Amniotic epithelial cell (primary cell): ENCODE measurements around the gene ITPK1.
A peak's percentile ranks its signal among the peaks of the same experiment; 100 is the strongest.

ENCODE experiments used
- DNase-seq: peaks from one replicate; pipeline ENCODE4 v3.0.0-alpha.2; 2010; ENCODE audit warnings: low read depth

ITPK1 gene

GRCh38 chr14:93103392-93104080 is 12.2 kb downstream of the ITPK1 start:
- DNase-seq = no peak

- no peak for DNase-seq
These were observed 13.6 kb downstream of the ITPK1 start for GRCh38 chr14:93102141-93102540.

GRCh38 chr14:93101181-93101580 is 14.5 kb downstream of the ITPK1 start:
- DNase-seq = no peak

- no peak for DNase-seq
These were observed 15.2 kb downstream of the ITPK1 start for GRCh38 chr14:93100570-93100969.

- no peak for DNase-seq
These were observed 15.6 kb downstream of the ITPK1 start for GRCh38 chr14:93100100-93100499.

GRCh38 chr14:93099643-93100042 is 16.1 kb downstream of the ITPK1 start:
- DNase-seq = no peak

- DNase-seq = no peak
These were observed 16.5 kb downstream of the ITPK1 start for GRCh38 chr14:93099196-93099595.

GRCh38 chr14:93096691-93097322 is 18.9 kb downstream of the ITPK1 start:
- DNase-seq = no peak

- no peak for DNase-seq
These were observed 19.8 kb downstream of the ITPK1 start for GRCh38 chr14:93095742-93096510.

- DNase-seq = no peak
These were observed 21.4 kb downstream of the ITPK1 start for GRCh38 chr14:93094121-93094918.

- no peak for DNase-seq
These were observed 22.8 kb downstream of the ITPK1 start for GRCh38 chr14:93092606-93093556.

GRCh38 chr14:93091666-93092065 is 24.1 kb downstream of the ITPK1 start:
- DNase-seq = no peak

GRCh38 chr14:93090826-93091555 is 24.7 kb downstream of the ITPK1 start:
- DNase-seq = no peak

- DNase-seq = no peak
These were observed 26.0 kb downstream of the ITPK1 start for GRCh38 chr14:93089521-93090269.

GRCh38 chr14:93086441-93087055 is 29.2 kb downstream of the ITPK1 start:
- no peak for DNase-seq

GRCh38 chr14:93085911-93086310 is 29.8 kb downstream of the ITPK1 start:
- peak; percentile 49 for DNase-seq

- no peak for DNase-seq
These were observed 30.6 kb downstream of the ITPK1 start for GRCh38 chr14:93084866-93085857.

- no peak for DNase-seq
These were observed 31.3 kb downstream of the ITPK1 start for GRCh38 chr14:93084402-93084801.
